ENCODE results near the gene C1RL.
"Not testable (repeated sequence)": the region's sequence is repeated elsewhere in the genome, so short reads cannot be mapped to it uniquely, and the experiment has no call there.

Gene C1RL

GRCh38 chr12:7068994-7069346, 40.0 kb downstream of the C1RL start:
- DNase-seq (ENCODE audit: extremely low spot score, insufficient read length, low read depth) = no peak
- no peak for FAIRE-seq

- FAIRE-seq (no peak), DNase-seq (ENCODE audit: extremely low spot score, insufficient read length, low read depth) (no peak)
Observed at GRCh38 chr12:7068240-7068993, 40.6 kb downstream of the C1RL start.

GRCh38 chr12:7067096-7067495, 41.9 kb downstream of the C1RL start:
- FAIRE-seq (no peak), DNase-seq (ENCODE audit: extremely low spot score, insufficient read length, low read depth) (no peak)

DNA sequence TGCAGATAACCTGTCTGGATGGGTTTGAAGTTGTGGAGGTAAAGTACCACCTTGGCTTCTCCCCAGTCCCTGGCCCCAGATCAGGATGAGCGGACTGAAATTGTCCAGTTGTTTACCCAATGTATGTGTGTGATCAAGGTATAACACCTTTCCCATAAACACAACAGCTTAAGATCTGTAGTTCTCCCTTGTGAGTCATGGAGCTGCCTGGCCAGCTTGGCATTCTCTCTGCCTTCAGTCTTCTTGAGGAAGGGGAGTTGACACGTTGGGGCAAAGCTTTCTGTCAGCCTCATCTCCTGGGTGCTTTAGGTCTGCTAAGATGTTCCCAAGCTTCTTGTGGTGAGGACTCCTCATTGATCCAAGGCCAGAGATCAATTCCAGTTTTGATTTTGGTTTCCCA, 42.4 kb downstream of the C1RL start:
- no peak for FAIRE-seq
- DNase-seq (ENCODE audit: extremely low spot score, insufficient read length, low read depth) = no peak

DNA sequence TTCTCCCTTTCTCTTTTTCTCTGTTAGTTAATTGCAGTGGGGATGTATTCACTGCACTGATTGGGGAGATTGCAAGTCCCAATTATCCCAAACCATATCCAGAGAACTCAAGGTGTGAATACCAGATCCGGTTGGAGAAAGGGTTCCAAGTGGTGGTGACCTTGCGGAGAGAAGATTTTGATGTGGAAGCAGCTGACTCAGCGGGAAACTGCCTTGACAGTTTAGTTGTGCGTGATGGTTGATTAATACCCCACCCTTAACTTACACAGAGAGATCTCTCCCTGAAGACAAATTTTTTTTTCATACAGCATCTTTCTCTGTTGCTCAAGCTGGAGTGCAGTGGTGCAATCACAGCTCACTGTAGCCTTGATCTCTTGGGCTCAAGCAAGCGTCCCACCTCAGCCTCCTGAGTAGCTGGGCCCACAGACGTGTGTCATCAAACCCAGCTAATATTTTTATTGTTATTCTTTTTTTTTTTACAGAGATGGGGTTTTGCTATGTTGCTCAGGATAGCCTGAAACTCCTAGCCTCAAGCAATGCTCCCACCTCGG, 43.9 kb downstream of the C1RL start:
- DNase-seq (ENCODE audit: extremely low spot score, insufficient read length, low read depth) = no peak
- no peak for FAIRE-seq

DNA sequence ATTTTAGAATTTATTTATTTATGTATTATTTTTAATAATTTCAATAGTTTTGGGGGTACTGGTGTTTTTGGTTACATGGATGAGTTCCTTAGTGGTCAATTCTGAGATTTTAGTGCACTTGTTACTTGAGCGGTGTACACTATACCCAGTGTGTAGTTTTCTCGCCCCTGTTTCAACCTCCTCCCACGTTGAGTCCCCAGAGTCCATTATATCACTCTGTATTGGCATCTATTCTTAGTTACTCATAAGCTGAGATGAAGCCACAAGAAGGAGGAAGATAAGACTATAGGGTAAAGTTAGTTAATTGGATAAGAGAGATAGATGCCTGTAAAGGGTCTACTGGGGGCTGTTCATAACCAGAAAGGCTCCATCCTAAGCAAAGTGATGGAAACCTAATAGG, 44.5 kb downstream of the C1RL start:
- FAIRE-seq (no peak), DNase-seq (ENCODE audit: extremely low spot score, insufficient read length, low read depth) (no peak)

GRCh38 chr12:7061596-7061995, 47.4 kb downstream of the C1RL start:
- FAIRE-seq = no peak
- no peak for DNase-seq (ENCODE audit: extremely low spot score, insufficient read length, low read depth)

DNA sequence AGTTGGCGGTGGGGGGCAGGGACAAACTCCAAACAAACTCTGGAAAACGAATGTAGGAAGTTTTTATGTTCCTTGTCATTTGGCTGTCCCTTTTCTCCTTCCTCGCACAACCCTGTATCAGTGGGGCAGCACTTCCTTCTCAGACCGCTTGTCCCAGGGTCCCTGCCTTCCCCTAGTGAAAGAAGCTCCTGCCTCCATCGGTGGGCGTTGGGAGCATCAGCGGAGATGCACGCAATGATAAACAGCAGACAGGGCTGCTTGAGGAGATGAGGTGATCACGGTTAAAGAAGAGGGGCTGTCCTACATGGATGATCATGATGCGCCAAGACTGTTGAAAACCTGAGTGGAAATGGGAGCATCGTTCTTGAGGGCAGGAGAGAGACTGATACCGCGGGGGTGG, 47.9 kb downstream of the C1RL start:
- FAIRE-seq = no peak
- no peak for DNase-seq (ENCODE audit: extremely low spot score, insufficient read length, low read depth)

DNA sequence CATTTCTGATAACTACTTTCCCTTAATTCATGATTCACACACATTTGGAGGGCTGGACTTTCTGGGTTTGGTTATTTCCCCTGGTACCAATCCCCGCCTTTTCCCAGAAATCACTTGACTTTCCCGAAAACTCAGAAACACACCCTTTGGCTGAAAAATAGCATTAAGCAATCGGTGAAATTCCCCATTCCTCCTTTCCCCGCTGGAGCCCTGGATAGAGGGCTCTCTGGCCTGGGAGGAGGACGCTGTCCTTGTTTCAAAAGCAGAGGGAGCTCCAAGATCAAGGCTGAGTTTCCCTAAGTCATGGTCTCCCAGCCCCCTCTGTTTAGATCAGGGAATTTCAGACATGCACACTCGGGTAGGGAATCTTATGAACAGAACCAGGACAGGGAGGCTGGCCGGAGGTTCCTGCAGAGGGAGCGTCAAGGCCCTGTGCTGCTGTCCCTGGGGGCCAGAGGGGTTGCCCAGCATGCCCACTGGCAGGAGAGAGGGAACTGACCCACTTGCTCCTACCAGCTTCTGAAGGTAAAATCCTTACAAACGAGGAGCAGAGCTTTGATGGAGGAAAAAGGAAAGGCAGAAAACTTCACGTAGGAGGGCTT, 48.6 kb downstream of the C1RL start, which contains the start of gene C1S:
TSS of gene C1S (plus strand) at position 366 of the 602 bp plus-strand sequence. CDS start 1,195 bp downstream, outside the sequence.
- FAIRE-seq = no peak

DNA sequence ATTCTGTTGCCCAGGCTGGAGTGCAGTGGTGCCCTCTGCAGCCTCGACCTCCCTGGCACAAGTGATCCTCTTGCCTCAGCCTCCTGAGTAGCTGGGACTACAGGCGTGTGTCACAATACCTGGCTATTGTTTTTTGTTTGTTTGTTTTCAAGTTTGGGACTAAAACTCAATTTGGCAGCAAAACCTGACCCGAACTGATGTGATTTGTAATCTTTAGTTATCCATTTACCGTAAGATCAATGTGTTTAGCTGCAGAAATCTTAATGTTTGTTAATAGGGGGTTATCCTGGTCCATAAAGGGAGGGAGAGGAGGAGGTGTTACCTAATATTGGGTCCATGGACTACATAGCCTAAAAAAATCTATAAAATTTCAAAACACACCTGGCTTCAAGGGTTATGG, 49.2 kb downstream of the C1RL start:
- FAIRE-seq (no peak), DNase-seq (ENCODE audit: extremely low spot score, insufficient read length, low read depth) (no peak)

More for the DNA sequence above, 48.6 kb downstream of the C1RL start, which contains the start of gene C1S:
- no peak for DNase-seq (ENCODE audit: extremely low spot score, insufficient read length, low read depth)

DNA sequence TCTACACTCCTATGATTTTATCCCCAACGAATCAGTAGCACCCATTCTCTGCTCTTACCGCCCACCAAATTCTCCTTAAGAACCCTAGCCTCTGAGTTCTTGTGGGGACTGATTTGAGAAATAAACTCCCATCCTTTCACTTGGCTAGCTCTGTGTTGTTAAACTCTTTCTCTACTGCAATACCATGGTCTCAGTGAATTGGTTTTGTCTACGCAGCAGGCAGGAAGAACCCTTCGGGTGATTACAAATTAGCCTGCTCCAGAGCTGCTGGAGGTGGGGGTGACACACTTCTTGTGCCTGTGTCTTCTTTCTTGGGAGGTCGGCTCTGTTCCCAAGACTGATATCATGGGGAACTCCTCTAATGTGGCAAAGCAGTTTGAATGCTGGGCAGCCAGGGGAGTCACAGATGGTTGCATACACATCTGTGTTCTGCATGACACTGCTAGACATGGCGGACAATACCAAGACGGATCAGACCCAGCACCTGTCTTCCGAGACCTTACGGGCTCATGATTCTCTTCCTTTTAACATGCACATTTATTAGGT, 50.1 kb downstream of the C1RL start:
- FAIRE-seq = no peak
- no peak for DNase-seq (ENCODE audit: extremely low spot score, insufficient read length, low read depth)

- FAIRE-seq = no peak
- no peak for DNase-seq (ENCODE audit: extremely low spot score, insufficient read length, low read depth)
Observed at GRCh38 chr12:7058163-7058845, 50.7 kb downstream of the C1RL start.

GRCh38 chr12:7055736-7056135, 53.3 kb downstream of the C1RL start:
- not testable (repeated sequence) for FAIRE-seq; DNase-seq (ENCODE audit: extremely low spot score, insufficient read length, low read depth)

DNA sequence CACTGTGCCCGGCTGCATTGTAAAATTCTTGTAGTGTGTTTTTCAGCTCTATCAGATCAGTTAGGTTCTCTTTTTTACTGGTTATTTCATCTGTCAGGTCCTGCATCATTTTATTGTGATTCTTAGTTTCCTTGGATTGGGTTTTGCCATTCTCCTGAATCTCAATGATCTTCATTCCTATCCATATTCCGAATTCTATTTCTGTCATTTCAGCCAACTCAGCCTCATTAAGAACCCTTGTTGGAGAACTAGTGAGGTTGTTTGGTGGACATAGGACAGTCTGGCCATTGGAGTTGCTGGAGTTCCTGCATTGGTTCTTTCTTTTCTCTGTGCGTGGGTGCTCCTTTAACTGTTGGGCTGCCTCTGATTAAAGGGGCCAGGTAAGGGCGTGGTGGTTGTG, 54.1 kb downstream of the C1RL start:
- DNase-seq (ENCODE audit: extremely low spot score, insufficient read length, low read depth) (no peak), FAIRE-seq (no peak)

DNA sequence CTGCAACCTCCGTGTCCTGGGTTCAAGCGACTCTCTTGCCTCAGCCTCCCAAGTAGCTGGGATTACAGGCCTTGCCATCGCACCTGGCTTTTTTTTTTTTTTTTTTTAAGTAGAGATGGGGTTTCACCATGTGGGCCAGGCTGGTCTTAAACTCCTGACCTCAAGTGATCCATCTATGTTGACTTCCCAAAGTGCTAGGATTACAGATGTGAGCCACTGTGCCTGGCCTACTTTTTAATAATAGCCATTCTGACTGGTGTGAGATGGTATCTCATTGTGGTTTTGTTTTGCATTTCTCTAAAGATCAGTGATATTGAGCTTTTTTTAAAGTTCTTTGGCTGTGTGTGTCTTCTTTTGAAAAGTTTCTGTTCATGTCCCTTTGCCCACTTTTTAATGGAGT, 59.0 kb downstream of the C1RL start:
- not testable (repeated sequence) for FAIRE-seq; DNase-seq (ENCODE audit: extremely low spot score, insufficient read length, low read depth)

GRCh38 chr12:7049445-7049951, 59.5 kb downstream of the C1RL start:
- FAIRE-seq = not testable (repeated sequence)

DNA sequence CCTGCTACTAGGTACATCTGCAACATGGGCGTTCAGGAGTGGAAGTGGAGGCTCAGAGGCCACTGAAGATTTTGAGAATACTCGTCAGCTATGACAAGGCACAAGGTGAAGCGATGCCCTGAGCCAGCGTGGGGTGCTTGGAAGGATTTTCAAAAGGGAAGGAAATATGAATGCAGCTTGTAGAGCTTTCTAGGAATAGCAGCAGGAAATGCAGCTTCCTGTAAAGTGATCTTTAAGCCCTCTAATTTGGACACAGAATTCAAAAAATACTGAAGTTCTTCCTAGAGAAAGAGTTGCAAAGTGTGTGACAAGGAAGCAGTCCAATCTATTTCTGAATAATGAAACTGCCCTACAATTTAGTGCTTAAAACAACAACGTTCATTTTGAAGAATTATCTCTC, 61.7 kb downstream of the C1RL start:
- FAIRE-seq = no peak
- no peak for DNase-seq (ENCODE audit: extremely low spot score, insufficient read length, low read depth)

More at GRCh38 chr12:7049445-7049951, 59.5 kb downstream of the C1RL start:
- not testable (repeated sequence) for DNase-seq (ENCODE audit: extremely low spot score, insufficient read length, low read depth)

- FAIRE-seq (no peak), DNase-seq (ENCODE audit: extremely low spot score, insufficient read length, low read depth) (no peak)
Observed at GRCh38 chr12:7046383-7047105, 62.5 kb downstream of the C1RL start.

DNA sequence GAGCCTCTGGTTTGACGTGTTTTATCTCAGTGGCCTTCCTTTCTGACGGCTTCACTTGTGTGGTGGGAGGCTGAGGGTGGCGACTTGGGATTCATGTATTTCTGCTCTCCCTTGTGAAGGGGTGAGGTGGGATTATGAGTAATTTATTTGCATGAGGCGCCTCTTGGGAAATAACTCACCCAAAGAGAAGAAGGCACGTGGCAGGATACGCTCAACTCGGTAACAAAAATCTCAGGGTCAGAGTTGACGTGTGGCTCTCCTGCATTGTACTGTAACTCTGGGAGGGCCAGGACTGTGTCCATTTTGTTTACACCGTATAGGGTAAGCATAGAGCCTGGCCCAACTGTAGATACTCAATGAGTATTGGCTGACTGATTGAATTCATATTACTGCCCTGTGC, 63.1 kb downstream of the C1RL start:
- FAIRE-seq (no peak), DNase-seq (ENCODE audit: extremely low spot score, insufficient read length, low read depth) (no peak)
